HepG2 (cell line): ENCODE data around the gene UBTD1. TPM values are rescaled to one million over a fixed set of nuclear protein-coding genes. Genes with fewer than 3 reads are reported as not detected.
A peak's percentile ranks its signal among the peaks of the same experiment; 100 is the strongest.

Experiments
- ATAC-seq: fragments of 200-7000 bp; cut with Tn5 transposase; 3 replicates; pipeline ENCODE4 v1.9.1; 2020; ENCODE audit warnings: mild to moderate bottlenecking, moderate library complexity
- BruUV-seq: library from RNA; stranded (reverse); fragments of 400-500 nt; replicated peaks from 2 replicates; lab custom pipeline; 2021; lab: Mats Ljungman, UMichigan
- CTCF ChIA-PET: fragments of 300-600 bp; formaldehyde crosslinking; extraction: SDS; loops from one replicate; lab custom pipeline; 2021; ENCODE audit warnings: low total read pairs, inconsistent platforms, low intra/inter-chr PET ratio; lab: Yijun Ruan, JAX
- POLR2A ChIA-PET: fragments of 350-600 bp; sonication (Branson Sonifier 250); formaldehyde crosslinking; loops from one replicate; lab custom pipeline; 2020; ENCODE audit warnings: antibody characterized with exemption, inconsistent platforms; lab: Yijun Ruan, JAX
- DNase-seq: peaks from one replicate; pipeline ENCODE4 v3.0.0-alpha.2; 2015; ENCODE audit warnings: low spot score
- FAIRE-seq: peaks from 3 replicates; lab custom pipeline; 2011; peaks lifted over from hg19 to GRCh38; lab: Jason Lieb, UNC
- H2AFZ ChIP-seq: one replicate; pipeline ENCODE4 v1.6.1; 2011; ENCODE audit warnings: low read length, inconsistent platforms
- H3K27ac ChIP-seq: fragments of 300-600 bp; 3 replicates; pipeline ENCODE4 v1.8.0; 2011; ENCODE audit warnings: mixed run types, mild to moderate bottlenecking, mixed read lengths, low read length, inconsistent platforms; ENCODE audit not compliant: insufficient read depth; ENCODE audit errors: extremely low read length
- H3K27me3 ChIP-seq, 2 experiments: fragments of 200-600 bp in 1 of 2; 2 replicates in 1 of 2; 3 replicates in 1 of 2; pipeline versions ENCODE4 v1.6.0 to v1.8.0; 2011; ENCODE audit warnings: low read length in 2 of 2, mild to moderate bottlenecking in 2 of 2, moderate library complexity in 2 of 2, inconsistent platforms in 1 of 2; ENCODE audit not compliant: insufficient read depth in 2 of 2, control insufficient read depth in 1 of 2
- H3K36me3 ChIP-seq, 2 experiments: fragments of 200-600 bp in 1 of 2; replicated peaks in 1 of 2; 2 replicates in 1 of 2; 3 replicates in 1 of 2; pipeline versions ENCODE4 v1.5.1 to v1.8.0; 2011; ENCODE audit warnings: low read length in 2 of 2, inconsistent platforms in 1 of 2; ENCODE audit not compliant: insufficient read depth in 2 of 2, control insufficient read depth in 1 of 2
- H3K4me1 ChIP-seq: 2 replicates; pipeline ENCODE4 v1.5.1; 2012; ENCODE audit warnings: low read length, inconsistent platforms; ENCODE audit not compliant: insufficient read depth
- H3K4me2 ChIP-seq: 2 replicates; pipeline ENCODE4 v1.6.0; 2011; ENCODE audit warnings: low read depth, low read length, inconsistent platforms
- H3K4me3 ChIP-seq, 3 experiments: fragments of 200-600 bp in 1 of 3; sonication (generic), shearing (Covaris generic) in 1 of 3; replicated peaks in 1 of 3; 2 replicates each; pipeline ENCODE4 v1.5.1; 2011 to 2016; ENCODE audit warnings: low read length in 3 of 3, inconsistent platforms in 2 of 3, low read depth in 2 of 3, mild to moderate bottlenecking in 2 of 3, control low read depth in 1 of 3, mixed read lengths in 1 of 3; ENCODE audit not compliant: insufficient read depth in 1 of 3
- H3K79me2 ChIP-seq: one replicate; pipeline ENCODE4 v1.6.1; 2011; ENCODE audit warnings: low read length, inconsistent platforms; ENCODE audit not compliant: insufficient read depth
- H3K9ac ChIP-seq: 2 replicates; pipeline ENCODE4 v1.6.0; 2011; ENCODE audit warnings: mild to moderate bottlenecking, low read depth, low read length, inconsistent platforms; ENCODE audit not compliant: insufficient read depth
- H3K9me3 ChIP-seq: 2 replicates; pipeline ENCODE4 v1.5.1; 2012; ENCODE audit warnings: mild to moderate bottlenecking, low read length
- H4K20me1 ChIP-seq: 2 replicates; pipeline ENCODE4 v1.6.0; 2011; ENCODE audit warnings: inconsistent platforms, mild to moderate bottlenecking, low read length, moderate library complexity; ENCODE audit not compliant: insufficient read depth
- DBP ChIP-seq: sonication (generic); formaldehyde crosslinking; IDR thresholded peaks from 2 replicates; pipeline ENCODE4 v1.4.0; 2020; ENCODE audit warnings: missing genetic modification reagents; ENCODE audit errors: not compliant biosample characterization
- GZF1 ChIP-seq: sonication (generic); formaldehyde crosslinking; IDR thresholded peaks from 2 replicates; pipeline ENCODE4 v1.5.1; 2020; ENCODE audit warnings: mild to moderate bottlenecking, missing genetic modification reagents
- HNF1A ChIP-seq, 2 experiments: sonication (generic) in 1 of 2; formaldehyde crosslinking in 1 of 2; IDR thresholded peaks; 2 replicates each; pipeline versions ENCODE4 v1.4.0 to v1.6.1; 2016 to 2020; ENCODE audit warnings: borderline replicate concordance in 1 of 2, low read depth in 1 of 2, mild to moderate bottlenecking in 1 of 2, missing genetic modification reagents in 1 of 2
- NFE2L1 ChIP-seq: sonication (generic); formaldehyde crosslinking; IDR thresholded peaks from 2 replicates; pipeline ENCODE4 v1.4.0; 2020; ENCODE audit warnings: missing genetic modification reagents, mild to moderate bottlenecking, borderline replicate concordance
- NR2F1 ChIP-seq, 2 experiments: fragments of 450-650 bp in 1 of 2; formaldehyde crosslinking in 1 of 2; IDR thresholded peaks; 2 replicates each; pipeline versions ENCODE4 v1.5.0 to v1.6.1; 2016 to 2020; ENCODE audit warnings: mild to moderate bottlenecking in 1 of 2, missing compliant biosample characterization in 1 of 2, missing genetic modification reagents in 1 of 2, moderate library complexity in 1 of 2
- ONECUT2 ChIP-seq: sonication (generic); formaldehyde crosslinking; IDR thresholded peaks from 2 replicates; pipeline ENCODE4 v1.4.0; 2020; ENCODE audit warnings: missing genetic modification reagents
- POLR2G ChIP-seq: fragments of 200-400 bp; formaldehyde crosslinking; IDR thresholded peaks from 2 replicates; pipeline ENCODE4 v1.6.1; 2018; ENCODE audit warnings: mild to moderate bottlenecking, low read depth, low read length, moderate library complexity
- RBM22 ChIP-seq: fragments of 200-400 bp; formaldehyde crosslinking; optimal IDR thresholded peaks from 2 replicates; pipeline ENCODE3; 2017; ENCODE audit warnings: mild to moderate bottlenecking, low read length, moderate library complexity
- RCOR2 ChIP-seq: IDR thresholded peaks from 2 replicates; pipeline ENCODE4 v1.6.1; 2016; ENCODE audit warnings: missing biosample characterization, missing genetic modification reagents
- SMAD3 ChIP-seq: sonication (generic); formaldehyde crosslinking; IDR thresholded peaks from 2 replicates; pipeline ENCODE4 v1.4.0; 2020; ENCODE audit warnings: missing genetic modification reagents
- ZBTB33 ChIP-seq: sonication (generic); formaldehyde crosslinking; IDR thresholded peaks from 2 replicates; pipeline ENCODE4 v1.4.0; 2020; ENCODE audit warnings: missing genetic modification reagents
- ZFX ChIP-seq: sonication (generic); formaldehyde crosslinking; IDR thresholded peaks from 2 replicates; pipeline ENCODE4 v1.4.0; 2020; ENCODE audit warnings: mild to moderate bottlenecking, low read depth, missing genetic modification reagents, moderate library complexity
- ZNF282 ChIP-seq: fragments of 450-650 bp; IDR thresholded peaks from 2 replicates; pipeline ENCODE4 v1.6.1; 2018; ENCODE audit not compliant: partially characterized antibody
- ZNF816 ChIP-seq: sonication (generic); formaldehyde crosslinking; IDR thresholded peaks from 2 replicates; pipeline ENCODE4 v1.8.0; 2022; ENCODE audit warnings: missing genetic modification reagents, mild to moderate bottlenecking, borderline replicate concordance
- ZNF839 ChIP-seq: sonication (generic); formaldehyde crosslinking; IDR thresholded peaks from 2 replicates; pipeline ENCODE4 v1.4.0; 2020; ENCODE audit warnings: missing genetic modification reagents, mild to moderate bottlenecking, borderline replicate concordance
- WGBS: methylation state at CpG from one replicate; pipeline ENCODE4 v1.1.6; 2017; ENCODE audit warnings: low lambda C conversion rate; 5-methylcytosine and 5-hydroxymethylcytosine counted together
- in situ Hi-C: cut with HindIII; loops from 2 replicates; pipeline ENCODE4 v1.10.0; 2017; ENCODE audit warnings: low pct_unique_long_range_greater_than_20kb; ENCODE audit not compliant: extremely low pct_ligation_motif_present
- intact Hi-C: fragments of 100-400 bp; cut with micrococcal nuclease; formaldehyde crosslinking; loops from one replicate; pipeline ENCODE4 v1.10.0; 2022; ENCODE audit not compliant: unreplicated experiment
- polyA plus RNA-seq, 8 experiments: library from polyadenylated mRNA; depleted of rRNA in 3 of 8; stranded (reverse) in 7 of 8; unstranded in 1 of 8; fragments of >200 nt; fragmentation: Illumina TruSeq in 4 of 8; extraction: Trizol in 4 of 8; gene quantifications; 2 replicates each; pipeline versions ENCODE4 v1.2.1 to v1.2.3, GENCODE V29; 2011 to 2016; ENCODE audit warnings: low read depth in 4 of 8, missing spikeins in 1 of 8, mixed read lengths in 1 of 8; ENCODE audit not compliant: insufficient read depth in 1 of 8
- total RNA-seq, 5 experiments: library from RNA; depleted of rRNA; stranded (reverse); fragments of >200 nt; fragmentation: Illumina TruSeq; extraction: Trizol; gene quantifications; 2 replicates each; pipeline ENCODE4 v1.2.3, GENCODE V29; 2016; ENCODE audit warnings: low read depth in 1 of 5

The UBTD1 gene
- total and polyA plus RNA-seq, 2 of the 13 experiments (the other 11 are each of a cell fraction or from before 2014, with no cell fraction given) = 7.9 to 10.0 TPM

GRCh38 chr10:97459111-97459510 lies 39.6 kb upstream of the UBTD1 start:
- H3K9ac ChIP-seq = no peak overlapping the region
- no peak overlapping the region for H2AFZ ChIP-seq
- H3K4me3 ChIP-seq = no peak overlapping the region
- 0 out of 2 replicates have a peak, but pooled peaks have one; percentile 12 for TF ChIP-seq POLR2G
- TF ChIP-seq ZFX (CRISPR knock-in tag) = no peak
- no peak for TF ChIP-seq ZNF282
- TF ChIP-seq RBM22 = peak; percentile 86
- TF ChIP-seq NR2F1 (CRISPR knock-in tag; IDR thresholded peaks at IDR 0.05) = no peak
- no peak for TF ChIP-seq GZF1 (CRISPR knock-in tag)
- no peak for TF ChIP-seq ONECUT2 (CRISPR knock-in tag)
- no peak for TF ChIP-seq ZNF816 (CRISPR knock-in tag)
- no peak for TF ChIP-seq ZBTB33 (CRISPR knock-in tag)
- no peak for TF ChIP-seq SMAD3 (CRISPR knock-in tag)
- TF ChIP-seq ZNF839 (CRISPR knock-in tag) = no peak
- no peak for TF ChIP-seq NFE2L1 (CRISPR knock-in tag)
- no peak for TF ChIP-seq DBP (CRISPR knock-in tag)
- no peak for TF ChIP-seq RCOR2 (CRISPR knock-in tag)
- TF ChIP-seq HNF1A (IDR thresholded peaks at IDR 0.05; ENCODE audit: low read depth) = no peak
- TF ChIP-seq HNF1A (CRISPR knock-in tag; IDR thresholded peaks at IDR 0.05; ENCODE audit: borderline replicate concordance) = no peak
- ChIA-PET CTCF (no interaction called here), POLR2A (no interaction called here)
- intact Hi-C loops (no loop called here), in situ Hi-C loops (no loop called here)
- no peaks in the 10 kb centered on the region for H4K20me1 ChIP-seq
- no peak for ATAC-seq
- BruUV-seq = no TSS peak
- DNase-seq = no peak
- H3K4me2 ChIP-seq = no peak overlapping the region
- H3K9me3 ChIP-seq = no peaks in the 10 kb centered on the region
- WGBS = 99% methylated on average over 7 of the region's 7 CpGs
- no peaks in the 10 kb centered on the region for H3K79me2 ChIP-seq
- H3K27me3 ChIP-seq = no peaks in the 10 kb centered on the region
- no peak for FAIRE-seq
- H3K27ac ChIP-seq = no peak overlapping the region
- H3K36me3 ChIP-seq = peaks cover 37 to 87% of the 10 kb centered on the region in 2 experiments
- peaks cover 10% of the 10 kb centered on the region for H3K4me1 ChIP-seq
